Activated T-helper 1 cell treated with anti-CD3 and anti-CD28 coated beads, Interleukin-12 subunit alpha, Interleukin-12 subunit beta, Interleukin-2, Interleukin-4 antibody, amounts not matched to agents 30 ng/mL and 10 ng/mL and 1 ng/mL, durations not matched to agents 14 hours and 24 hours and 36 hours (primary cell): ENCODE results near the gene TAS1R1. TPM values are rescaled to one million over a fixed set of nuclear protein-coding genes. Genes with fewer than 3 reads are reported as not detected.

Experiments
- DNase-seq: peaks from one replicate; pipeline ENCODE4 v3.0.0; 2021; ENCODE audit warnings: low spot score
- H3K27ac Mint-ChIP-seq: one replicate; pipeline ENCODE4 v1.8.0; 2021; ENCODE audit warnings: mild to moderate bottlenecking, mixed read lengths
- H3K27me3 Mint-ChIP-seq: one replicate; pipeline ENCODE4 v1.8.0; 2022; ENCODE audit warnings: mild to moderate bottlenecking, moderate library complexity, mixed read lengths; ENCODE audit not compliant: insufficient read depth
- H3K36me3 Mint-ChIP-seq: one replicate; pipeline ENCODE4 v1.8.0; 2021; ENCODE audit warnings: low read depth, mixed read lengths
- H3K4me1 Mint-ChIP-seq: one replicate; pipeline ENCODE4 v1.8.0; 2021; ENCODE audit warnings: low read depth, mixed read lengths
- H3K4me3 Mint-ChIP-seq: one replicate; pipeline ENCODE4 v1.8.0; 2021; ENCODE audit warnings: mild to moderate bottlenecking, moderate library complexity, mixed read lengths
- H3K9me3 Mint-ChIP-seq: one replicate; pipeline ENCODE4 v1.8.0; 2021; ENCODE audit warnings: mixed read lengths
- intact Hi-C: fragments of 100-400 bp; cut with micrococcal nuclease; formaldehyde crosslinking; loops from one replicate; pipeline ENCODE4 v1.15.1; 2024
- total RNA-seq: library from RNA; stranded (reverse); gene quantifications from 2 replicates; pipeline ENCODE4 v1.2.3, GENCODE V29; 2022

TAS1R1 gene
- total RNA-seq, 1 donor from 2014 or later, result not detected

DNA sequence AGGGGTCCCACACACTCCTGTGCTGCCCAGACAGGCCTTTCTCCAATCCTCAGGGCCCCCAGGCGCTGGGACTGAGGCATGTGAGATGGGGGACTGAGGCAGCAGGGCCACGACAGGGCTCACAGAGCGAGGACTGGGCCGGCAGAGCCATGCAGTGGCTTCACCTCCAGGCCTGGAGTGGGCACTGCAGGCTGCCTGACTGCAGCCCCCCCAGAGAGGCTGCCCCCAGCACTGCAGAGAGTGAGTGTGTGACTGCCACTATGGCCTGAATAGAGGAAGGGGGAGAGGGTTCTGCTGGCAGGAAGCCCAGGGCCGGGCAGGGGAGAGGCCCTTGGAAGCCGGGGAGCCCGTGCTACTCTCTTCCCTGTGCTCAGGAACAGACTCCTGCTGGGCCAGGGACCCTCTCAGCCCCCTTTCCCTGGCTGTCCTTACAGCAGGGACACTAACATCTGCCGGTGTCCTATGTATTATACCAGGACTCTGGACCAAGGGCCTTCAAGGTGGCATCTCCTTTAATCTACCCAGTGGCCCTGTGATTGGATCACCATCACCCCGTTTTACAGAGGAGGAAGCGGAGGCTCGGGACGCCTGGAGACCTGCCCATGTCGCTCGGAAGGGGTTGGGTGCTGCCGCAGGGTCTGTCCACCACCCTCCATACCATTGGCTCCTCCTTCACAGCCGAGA, 43.4 kb upstream of the TAS1R1 start:
- DNase-seq, result no peak
- intact Hi-C loops, result no loop called here
- no peaks in the 10 kb centered on the region for H3K36me3 Mint-ChIP-seq
- H3K27me3 Mint-ChIP-seq, result no peaks in the 10 kb centered on the region
- H3K27ac Mint-ChIP-seq, result no peak overlapping the region
- no peaks in the 10 kb centered on the region for H3K4me1 Mint-ChIP-seq
- no peak overlapping the region for H3K4me3 Mint-ChIP-seq
- H3K9me3 Mint-ChIP-seq, result no peaks in the 10 kb centered on the region

GRCh38 chr1:6512245-6512907, 42.7 kb upstream of the TAS1R1 start:
- intact Hi-C loops, result no loop called here
- no peaks in the 10 kb centered on the region for H3K36me3 Mint-ChIP-seq
- H3K9me3 Mint-ChIP-seq, result no peaks in the 10 kb centered on the region
- H3K27me3 Mint-ChIP-seq, result no peaks in the 10 kb centered on the region
- H3K4me3 Mint-ChIP-seq, result no peak overlapping the region
- no peak for DNase-seq
- no peaks in the 10 kb centered on the region for H3K4me1 Mint-ChIP-seq
- H3K27ac Mint-ChIP-seq, result no peak overlapping the region

DNA sequence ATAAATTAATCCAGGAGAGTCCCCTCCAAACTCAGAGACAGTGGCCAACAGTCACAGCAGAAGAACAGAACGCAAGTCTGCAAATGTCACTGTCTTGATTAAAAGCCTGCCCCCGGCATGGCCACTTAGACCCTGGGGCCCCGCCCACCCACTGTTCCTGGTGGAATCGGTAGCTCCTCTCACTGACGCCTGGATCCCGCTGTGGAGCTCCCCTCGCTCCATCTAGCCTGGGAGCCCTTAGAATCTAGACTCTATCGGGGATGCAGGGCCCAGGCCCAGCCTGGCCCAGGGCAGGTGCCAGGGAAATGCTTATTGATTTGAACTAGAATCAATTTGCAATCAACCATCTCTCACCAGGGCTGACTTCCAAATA, 42.2 kb upstream of the TAS1R1 start:
- no peak for DNase-seq
- Mint-ChIP-seq H3K27me3 (no peaks in the 10 kb centered on the region), H3K27ac (no peak overlapping the region), H3K4me3 (no peak overlapping the region), H3K4me1 (no peaks in the 10 kb centered on the region), H3K36me3 (no peaks in the 10 kb centered on the region), H3K9me3 (no peaks in the 10 kb centered on the region)
- intact Hi-C loops, result no loop called here

GRCh38 chr1:6513320-6513801, 41.7 kb upstream of the TAS1R1 start:
- no peaks in the 10 kb centered on the region for H3K36me3 Mint-ChIP-seq
- H3K27ac Mint-ChIP-seq, result no peak overlapping the region
- intact Hi-C loops, result no loop called here
- no peaks in the 10 kb centered on the region for H3K4me1 Mint-ChIP-seq
- no peaks in the 10 kb centered on the region for H3K27me3 Mint-ChIP-seq
- no peaks in the 10 kb centered on the region for H3K9me3 Mint-ChIP-seq
- no peak for DNase-seq
- no peak overlapping the region for H3K4me3 Mint-ChIP-seq

- H3K9me3 Mint-ChIP-seq, result no peaks in the 10 kb centered on the region
- H3K27me3 Mint-ChIP-seq, result no peaks in the 10 kb centered on the region
- no peak overlapping the region for H3K27ac Mint-ChIP-seq
- H3K36me3 Mint-ChIP-seq, result no peaks in the 10 kb centered on the region
- no peak overlapping the region for H3K4me3 Mint-ChIP-seq
- intact Hi-C loops, result no loop called here
- H3K4me1 Mint-ChIP-seq, result no peaks in the 10 kb centered on the region
- no peak for DNase-seq
Observed at GRCh38 chr1:6515771-6516170, 39.3 kb upstream of the TAS1R1 start.

GRCh38 chr1:6517435-6517851, 37.7 kb upstream of the TAS1R1 start:
- Mint-ChIP-seq H3K4me3 (no peak overlapping the region), H3K4me1 (no peaks in the 10 kb centered on the region), H3K27ac (no peak overlapping the region), H3K36me3 (peaks cover 3% of the 10 kb centered on the region), H3K9me3 (no peaks in the 10 kb centered on the region), H3K27me3 (no peaks in the 10 kb centered on the region)
- no peak for DNase-seq
- intact Hi-C loops, result no loop called here

DNA sequence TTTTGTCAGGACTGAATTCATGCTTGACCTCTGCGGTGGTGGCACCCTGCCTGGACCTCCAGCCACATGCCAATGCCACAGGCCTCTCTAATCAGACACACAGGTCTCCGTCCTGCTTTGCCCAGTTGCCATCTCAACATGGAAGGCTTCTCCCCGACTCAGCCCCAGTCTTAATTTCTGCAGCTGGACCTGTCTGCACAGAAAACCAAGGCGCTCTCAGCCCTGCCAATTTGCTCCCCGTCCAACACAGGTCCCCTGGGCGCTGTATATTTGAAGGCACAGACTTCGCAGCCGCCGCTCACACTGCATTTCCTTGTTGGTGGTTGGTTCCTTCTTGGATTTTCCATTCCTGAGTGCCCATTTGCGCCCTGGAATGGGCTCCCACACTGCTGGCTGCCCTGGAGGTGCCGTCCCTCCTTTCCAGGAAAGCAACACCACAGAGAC, 35.6 kb upstream of the TAS1R1 start:
- Mint-ChIP-seq H3K4me1 (no peaks in the 10 kb centered on the region), H3K4me3 (no peak overlapping the region), H3K9me3 (no peaks in the 10 kb centered on the region), H3K27me3 (no peaks in the 10 kb centered on the region), H3K36me3 (peaks cover 9% of the 10 kb centered on the region), H3K27ac (no peak overlapping the region)
- no peak for DNase-seq
- intact Hi-C loops, result no loop called here

DNA sequence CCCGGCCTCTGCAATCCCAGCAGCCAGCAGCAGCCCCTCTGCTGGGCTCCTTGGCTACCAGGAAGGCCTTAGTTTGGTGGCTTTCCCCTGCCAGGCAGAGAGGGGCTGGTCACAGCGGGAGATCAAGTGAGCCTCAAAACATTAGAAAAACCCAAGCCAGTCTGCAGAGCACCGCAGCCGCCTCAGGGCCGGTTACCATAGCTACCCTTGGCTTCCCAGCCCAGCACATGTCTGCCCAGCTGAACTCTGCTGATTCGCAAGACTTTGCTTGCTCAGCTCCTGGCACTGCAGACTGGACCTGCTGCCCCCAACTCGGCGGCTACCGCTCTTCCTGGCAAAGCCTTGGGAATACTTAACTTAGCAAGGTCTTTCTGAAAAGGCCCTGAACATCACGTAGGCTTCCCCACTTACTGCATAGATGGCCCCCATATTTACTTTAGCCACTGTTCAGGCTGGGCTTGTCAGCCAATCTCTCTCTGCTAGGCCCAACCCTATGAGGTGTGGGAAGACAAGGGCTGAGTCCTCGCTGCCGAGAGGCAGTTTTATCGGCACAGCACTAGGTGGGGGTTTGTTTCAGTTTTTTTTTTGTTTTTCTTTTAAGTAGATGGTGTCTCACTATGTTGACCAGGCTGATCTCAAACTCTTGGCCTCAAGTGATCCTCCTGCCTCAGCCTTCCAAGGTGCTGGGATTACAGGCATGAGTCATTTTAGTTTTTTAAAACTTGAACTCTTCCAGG, 35.0 kb upstream of the TAS1R1 start:
- Mint-ChIP-seq H3K36me3 (peaks cover 9% of the 10 kb centered on the region), H3K4me3 (no peak overlapping the region), H3K9me3 (no peaks in the 10 kb centered on the region), H3K4me1 (no peaks in the 10 kb centered on the region), H3K27me3 (no peaks in the 10 kb centered on the region), H3K27ac (no peak overlapping the region)
- no peak for DNase-seq
- intact Hi-C loops, result no loop called here

DNA sequence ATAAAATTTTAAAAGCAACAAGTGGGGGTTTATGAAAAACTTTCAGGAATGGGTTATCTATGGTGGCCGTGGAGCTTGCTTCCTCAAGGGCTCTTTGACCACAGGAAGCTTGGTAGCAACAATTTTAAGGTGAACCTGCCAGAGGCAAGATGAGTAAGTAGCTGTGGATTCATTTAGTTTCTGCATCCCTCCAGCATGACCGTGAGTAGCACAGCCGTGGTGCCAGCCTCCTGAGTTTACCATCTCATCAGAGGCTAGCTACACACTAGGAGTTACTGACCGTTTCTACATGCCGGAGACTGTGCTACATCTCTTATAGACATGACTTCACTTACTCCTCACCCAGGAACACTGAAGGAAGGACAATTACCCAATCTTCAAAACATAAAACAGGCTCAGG, 33.6 kb upstream of the TAS1R1 start:
- DNase-seq, result no peak
- Mint-ChIP-seq H3K36me3 (peaks cover 15% of the 10 kb centered on the region), H3K27me3 (no peaks in the 10 kb centered on the region), H3K9me3 (no peaks in the 10 kb centered on the region), H3K27ac (no peak overlapping the region), H3K4me3 (no peak overlapping the region), H3K4me1 (no peaks in the 10 kb centered on the region)
- intact Hi-C loops, result no loop called here

DNA sequence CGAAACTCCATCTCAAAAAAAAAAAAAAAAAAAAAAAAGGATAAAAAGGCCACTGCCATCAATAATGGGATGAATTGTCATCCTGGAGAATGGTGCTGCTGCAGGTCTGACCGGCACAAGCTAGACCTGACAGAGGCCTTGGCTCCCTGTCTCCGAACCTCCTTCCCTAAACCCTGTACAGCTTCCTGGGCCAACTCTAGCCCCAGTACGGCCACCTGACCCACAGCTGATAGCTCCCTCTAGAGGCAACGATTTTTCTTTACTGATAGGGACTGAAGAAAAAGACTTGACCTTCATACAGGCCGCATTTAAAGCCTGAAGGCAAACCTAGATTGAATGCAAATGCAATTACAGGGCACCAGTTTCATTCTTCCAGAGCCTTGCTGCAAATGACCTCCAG, 31.5 kb upstream of the TAS1R1 start:
- Mint-ChIP-seq H3K9me3 (no peaks in the 10 kb centered on the region), H3K27me3 (no peaks in the 10 kb centered on the region), H3K36me3 (peaks cover 27% of the 10 kb centered on the region), H3K4me1 (no peaks in the 10 kb centered on the region), H3K4me3 (no peak overlapping the region), H3K27ac (no peak overlapping the region)
- DNase-seq, result no peak
- intact Hi-C loops, result loop anchor here (1.0 kb wide), 1 partner anchor 37 kb away; no protein-coding TSS in a partner anchor

DNA sequence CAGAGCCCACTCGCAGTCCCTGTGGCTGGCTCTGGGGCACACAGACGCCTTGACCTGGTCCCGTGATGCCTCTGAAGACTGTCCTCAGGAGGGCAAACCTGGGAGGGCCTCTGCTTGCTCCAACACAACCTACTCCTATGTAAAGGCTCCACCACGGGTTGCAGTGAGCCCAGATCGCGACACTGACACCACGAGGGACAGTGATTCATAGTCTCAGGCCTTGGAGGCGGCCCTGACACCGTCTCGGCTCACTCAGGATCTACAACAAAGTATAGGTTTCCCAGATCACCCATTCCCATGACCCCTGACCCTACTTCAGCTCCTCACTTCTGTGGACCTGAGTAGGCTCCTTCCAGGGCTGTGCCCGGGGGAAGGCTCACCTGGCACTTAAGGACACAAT, 28.8 kb upstream of the TAS1R1 start:
- DNase-seq, result no peak
- no peaks in the 10 kb centered on the region for H3K4me1 Mint-ChIP-seq
- H3K36me3 Mint-ChIP-seq, result peaks cover 28% of the 10 kb centered on the region
- H3K9me3 Mint-ChIP-seq, result no peaks in the 10 kb centered on the region
- no peak overlapping the region for H3K27ac Mint-ChIP-seq
- no peak overlapping the region for H3K4me3 Mint-ChIP-seq
- no peaks in the 10 kb centered on the region for H3K27me3 Mint-ChIP-seq
- intact Hi-C loops, result no loop called here

- peaks cover 37% of the 10 kb centered on the region for H3K36me3 Mint-ChIP-seq
- no peak for DNase-seq
- no peak overlapping the region for H3K4me3 Mint-ChIP-seq
- no peaks in the 10 kb centered on the region for H3K27me3 Mint-ChIP-seq
- H3K27ac Mint-ChIP-seq, result no peak overlapping the region
- no peaks in the 10 kb centered on the region for H3K9me3 Mint-ChIP-seq
- no peaks in the 10 kb centered on the region for H3K4me1 Mint-ChIP-seq
- intact Hi-C loops, result no loop called here
Observed at GRCh38 chr1:6528492-6528891, 26.6 kb upstream of the TAS1R1 start.

- intact Hi-C loops, result no loop called here
- DNase-seq, result no peak
- H3K4me1 Mint-ChIP-seq, result no peaks in the 10 kb centered on the region
- H3K27ac Mint-ChIP-seq, result no peak overlapping the region
- H3K27me3 Mint-ChIP-seq, result no peaks in the 10 kb centered on the region
- H3K4me3 Mint-ChIP-seq, result no peak overlapping the region
- H3K36me3 Mint-ChIP-seq, result peaks cover 30% of the 10 kb centered on the region
- H3K9me3 Mint-ChIP-seq, result no peaks in the 10 kb centered on the region
Observed at GRCh38 chr1:6530504-6531160, 24.5 kb upstream of the TAS1R1 start.
